GM10266 (cell line): ENCODE measurements around the gene EIF2D.
"Not testable (repeated sequence)": the region's sequence is repeated elsewhere in the genome, so short reads cannot be mapped to it uniquely, and the experiment has no call there.

ENCODE experiments used
- DNase-seq: peaks from one replicate; pipeline ENCODE4 v3.0.0; 2012; ENCODE audit errors: extremely low spot score
- TF ChIP-seq, protein P1 (sequence below): IDR thresholded peaks from 2 replicates; pipeline ENCODE4 v1.5.1; 2012; ENCODE audit warnings: mild to moderate bottlenecking, low read depth; ENCODE audit not compliant: control insufficient read depth, insufficient read depth; ENCODE audit errors: missing control alignments

EIF2D gene

GRCh38 chr1:206647224-206647623, 35.0 kb upstream of the EIF2D start:
- no peak for DNase-seq
- TF ChIP-seq, protein P1, sequence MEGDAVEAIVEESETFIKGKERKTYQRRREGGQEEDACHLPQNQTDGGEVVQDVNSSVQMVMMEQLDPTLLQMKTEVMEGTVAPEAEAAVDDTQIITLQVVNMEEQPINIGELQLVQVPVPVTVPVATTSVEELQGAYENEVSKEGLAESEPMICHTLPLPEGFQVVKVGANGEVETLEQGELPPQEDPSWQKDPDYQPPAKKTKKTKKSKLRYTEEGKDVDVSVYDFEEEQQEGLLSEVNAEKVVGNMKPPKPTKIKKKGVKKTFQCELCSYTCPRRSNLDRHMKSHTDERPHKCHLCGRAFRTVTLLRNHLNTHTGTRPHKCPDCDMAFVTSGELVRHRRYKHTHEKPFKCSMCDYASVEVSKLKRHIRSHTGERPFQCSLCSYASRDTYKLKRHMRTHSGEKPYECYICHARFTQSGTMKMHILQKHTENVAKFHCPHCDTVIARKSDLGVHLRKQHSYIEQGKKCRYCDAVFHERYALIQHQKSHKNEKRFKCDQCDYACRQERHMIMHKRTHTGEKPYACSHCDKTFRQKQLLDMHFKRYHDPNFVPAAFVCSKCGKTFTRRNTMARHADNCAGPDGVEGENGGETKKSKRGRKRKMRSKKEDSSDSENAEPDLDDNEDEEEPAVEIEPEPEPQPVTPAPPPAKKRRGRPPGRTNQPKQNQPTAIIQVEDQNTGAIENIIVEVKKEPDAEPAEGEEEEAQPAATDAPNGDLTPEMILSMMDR = no peak

- TF ChIP-seq, protein P1 = no peak
- no peak for DNase-seq
Observed at GRCh38 chr1:206646504-206646903, 34.2 kb upstream of the EIF2D start.

GRCh38 chr1:206643118-206643698, 30.9 kb upstream of the EIF2D start:
- no peak for DNase-seq
- TF ChIP-seq, protein P1 = no peak

GRCh38 chr1:206642074-206642473, 29.8 kb upstream of the EIF2D start:
- DNase-seq = not testable (repeated sequence)

- no peak for DNase-seq
- TF ChIP-seq, protein P1 = no peak
Observed at GRCh38 chr1:206637605-206638004, 25.3 kb upstream of the EIF2D start.

DNA sequence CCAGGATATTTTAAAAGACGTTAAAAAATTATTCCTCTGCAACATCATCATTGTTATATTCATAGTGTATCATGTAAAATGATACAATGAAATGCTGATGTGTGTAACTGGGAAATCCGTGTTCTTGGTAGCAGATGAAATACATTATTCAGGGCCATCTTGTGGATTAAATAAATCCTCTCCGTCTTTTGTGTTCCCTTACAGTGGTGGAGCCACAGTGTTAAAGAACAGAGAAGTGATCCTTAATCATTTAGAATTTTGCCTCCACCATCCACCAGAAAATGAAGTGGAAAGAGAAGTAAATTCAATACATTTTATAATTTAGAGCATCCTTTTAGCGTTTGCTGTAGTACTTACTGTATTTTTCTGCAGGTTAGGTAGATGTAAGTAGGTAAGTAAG, 24.4 kb upstream of the EIF2D start:
- TF ChIP-seq, protein P1 = no peak
- no peak for DNase-seq

- DNase-seq = peak; percentile 31
- TF ChIP-seq, protein P1 = no peak
Observed at GRCh38 chr1:206635978-206636345, 23.7 kb upstream of the EIF2D start.
